ENCODE results near the gene ETV6.

The ETV6 gene

GRCh38 chr12:11872055-11872454, 222.6 kb downstream of the ETV6 start:
- no peaks in the 10 kb centered on the region for H3K27me3 ChIP-seq (ENCODE audit: insufficient read depth, low read length, poor library complexity, severe bottlenecking)

GRCh38 chr12:11875414-11875935, 226.0 kb downstream of the ETV6 start:
- no peaks in the 10 kb centered on the region for H3K27me3 ChIP-seq (ENCODE audit: insufficient read depth, low read length, poor library complexity, severe bottlenecking)
- peaks cover 42% of the 10 kb centered on the region for H3K4me1 ChIP-seq (ENCODE audit: insufficient read depth, low read length, poor library complexity, severe bottlenecking)
- peak overlapping the region; percentile 11 for H3K4me3 ChIP-seq (ENCODE audit: low read length, poor library complexity, severe bottlenecking)
- peaks cover 51% of the 10 kb centered on the region for H3K79me2 ChIP-seq (ENCODE audit: insufficient read depth, low read length)
- peak overlapping the region; percentile 65 for H3K9ac ChIP-seq (ENCODE audit: low read depth, low read length, poor library complexity, severe bottlenecking)
- no peaks in the 10 kb centered on the region for H3K9me3 ChIP-seq (ENCODE audit: insufficient read depth, low read depth, low read length)
- H3F3A ChIP-seq (ENCODE audit: low read depth): 0 out of 2 replicates have a peak, but pooled peaks cover 6% of the 10 kb centered on the region
- H3K36me3 ChIP-seq (ENCODE audit: insufficient read depth, low read length): peaks cover 69% of the 10 kb centered on the region; the same call in 1 of the 2 replicates
- no peaks in the 10 kb centered on the region for H3K9me2 ChIP-seq (replicated peaks; ENCODE audit: low read depth, low read length)
- H3K4me2 ChIP-seq (ENCODE audit: low read depth, low read length, poor library complexity, severe bottlenecking): peak overlapping the region; percentile 55
- TF ChIP-seq EZH2phosphoT487 (IDR thresholded peaks at IDR 0.05; ENCODE audit: borderline replicate concordance): no peak
- TF ChIP-seq, protein P1, sequence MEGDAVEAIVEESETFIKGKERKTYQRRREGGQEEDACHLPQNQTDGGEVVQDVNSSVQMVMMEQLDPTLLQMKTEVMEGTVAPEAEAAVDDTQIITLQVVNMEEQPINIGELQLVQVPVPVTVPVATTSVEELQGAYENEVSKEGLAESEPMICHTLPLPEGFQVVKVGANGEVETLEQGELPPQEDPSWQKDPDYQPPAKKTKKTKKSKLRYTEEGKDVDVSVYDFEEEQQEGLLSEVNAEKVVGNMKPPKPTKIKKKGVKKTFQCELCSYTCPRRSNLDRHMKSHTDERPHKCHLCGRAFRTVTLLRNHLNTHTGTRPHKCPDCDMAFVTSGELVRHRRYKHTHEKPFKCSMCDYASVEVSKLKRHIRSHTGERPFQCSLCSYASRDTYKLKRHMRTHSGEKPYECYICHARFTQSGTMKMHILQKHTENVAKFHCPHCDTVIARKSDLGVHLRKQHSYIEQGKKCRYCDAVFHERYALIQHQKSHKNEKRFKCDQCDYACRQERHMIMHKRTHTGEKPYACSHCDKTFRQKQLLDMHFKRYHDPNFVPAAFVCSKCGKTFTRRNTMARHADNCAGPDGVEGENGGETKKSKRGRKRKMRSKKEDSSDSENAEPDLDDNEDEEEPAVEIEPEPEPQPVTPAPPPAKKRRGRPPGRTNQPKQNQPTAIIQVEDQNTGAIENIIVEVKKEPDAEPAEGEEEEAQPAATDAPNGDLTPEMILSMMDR (conservative IDR thresholded peaks at IDR 0.05; ENCODE audit: low read length): no peak
- H4K20me1 ChIP-seq (ENCODE audit: insufficient read depth, low read length, poor library complexity, severe bottlenecking): no peaks in the 10 kb centered on the region
- H2AFZ ChIP-seq (ENCODE audit: low read length): no peak overlapping the region

More at GRCh38 chr12:11872055-11872454, 222.6 kb downstream of the ETV6 start:
- H3F3A ChIP-seq (ENCODE audit: low read depth): 0 out of 2 replicates have a peak, but pooled peaks cover 6% of the 10 kb centered on the region
- no peak for TF ChIP-seq EZH2phosphoT487 (IDR thresholded peaks at IDR 0.05; ENCODE audit: borderline replicate concordance)
- TF ChIP-seq, protein P1 (conservative IDR thresholded peaks at IDR 0.05; ENCODE audit: low read length): no peak
- no peaks in the 10 kb centered on the region for H3K9me3 ChIP-seq (ENCODE audit: insufficient read depth, low read depth, low read length)
- H3K4me3 ChIP-seq (ENCODE audit: low read length, poor library complexity, severe bottlenecking): no peak overlapping the region
- peaks cover 30% of the 10 kb centered on the region; the same call in 1 of the 2 replicates for H3K79me2 ChIP-seq (ENCODE audit: insufficient read depth, low read length)
- H3K36me3 ChIP-seq (ENCODE audit: insufficient read depth, low read length): peaks cover 60% of the 10 kb centered on the region; the same call in 1 of the 2 replicates
- H3K4me1 ChIP-seq (ENCODE audit: insufficient read depth, low read length, poor library complexity, severe bottlenecking): peaks cover 22% of the 10 kb centered on the region
- H3K9ac ChIP-seq (ENCODE audit: low read depth, low read length, poor library complexity, severe bottlenecking): no peak overlapping the region
- peaks cover 3% of the 10 kb centered on the region for H4K20me1 ChIP-seq (ENCODE audit: insufficient read depth, low read length, poor library complexity, severe bottlenecking)
- no peaks in the 10 kb centered on the region for H3K9me2 ChIP-seq (replicated peaks; ENCODE audit: low read depth, low read length)
- H2AFZ ChIP-seq (ENCODE audit: low read length): no peak overlapping the region
- no peak overlapping the region for H3K4me2 ChIP-seq (ENCODE audit: low read depth, low read length, poor library complexity, severe bottlenecking)

- Histone ChIP-seq H3K27me3 (ENCODE audit: insufficient read depth, low read length, poor library complexity, severe bottlenecking) (no peaks in the 10 kb centered on the region), H3K9me2 (replicated peaks; ENCODE audit: low read depth, low read length) (no peaks in the 10 kb centered on the region), H3K79me2 (ENCODE audit: insufficient read depth, low read length) (peaks cover 53% of the 10 kb centered on the region), H3K4me1 (ENCODE audit: insufficient read depth, low read length, poor library complexity, severe bottlenecking) (peaks cover 42% of the 10 kb centered on the region), H2AFZ (ENCODE audit: low read length) (no peak overlapping the region), H4K20me1 (ENCODE audit: insufficient read depth, low read length, poor library complexity, severe bottlenecking) (no peaks in the 10 kb centered on the region), H3K4me3 (ENCODE audit: low read length, poor library complexity, severe bottlenecking) (peak overlapping the region; percentile 11), H3K4me2 (ENCODE audit: low read depth, low read length, poor library complexity, severe bottlenecking) (peak overlapping the region; percentile 55), H3K9me3 (ENCODE audit: insufficient read depth, low read depth, low read length) (no peaks in the 10 kb centered on the region), H3F3A (ENCODE audit: low read depth) (0 out of 2 replicates have a peak, but pooled peaks cover 6% of the 10 kb centered on the region), H3K36me3 (ENCODE audit: insufficient read depth, low read length) (peaks cover 71% of the 10 kb centered on the region; the same call in 1 of the 2 replicates), H3K9ac (ENCODE audit: low read depth, low read length, poor library complexity, severe bottlenecking) (peak overlapping the region; percentile 65)
- TF ChIP-seq, protein P1 (conservative IDR thresholded peaks at IDR 0.05; ENCODE audit: low read length): no peak
- no peak for TF ChIP-seq EZH2phosphoT487 (IDR thresholded peaks at IDR 0.05; ENCODE audit: borderline replicate concordance)
These were observed 226.8 kb downstream of the ETV6 start for GRCh38 chr12:11876307-11876706.
